Dendritic cell treated with granulocyte-macrophage colony-stimulating factor and Interleukin-4, amounts not matched to agents 40 ng/mL and 50 ng/mL, for 4 days (primary cell): Measurements from ENCODE around the gene TCEA2.
A peak's percentile ranks its signal among the peaks of the same experiment; 100 is the strongest.

ENCODE experiments used
- H3K27ac Mint-ChIP-seq: one replicate; pipeline ENCODE4 v1.8.0; 2022; ENCODE audit warnings: mild to moderate bottlenecking, mixed read lengths
- H3K27me3 Mint-ChIP-seq: one replicate; pipeline ENCODE4 v1.8.0; 2022; ENCODE audit warnings: mild to moderate bottlenecking, mixed read lengths
- H3K36me3 Mint-ChIP-seq: one replicate; pipeline ENCODE4 v1.8.0; 2022; ENCODE audit warnings: low read depth, mixed read lengths
- H3K4me1 Mint-ChIP-seq: one replicate; pipeline ENCODE4 v1.8.0; 2022; ENCODE audit warnings: low read depth, mixed read lengths
- H3K4me3 Mint-ChIP-seq: one replicate; pipeline ENCODE4 v1.8.0; 2022; ENCODE audit warnings: mild to moderate bottlenecking, moderate library complexity, mixed read lengths
- H3K9me3 Mint-ChIP-seq: one replicate; pipeline ENCODE4 v1.8.0; 2022; ENCODE audit warnings: mixed read lengths
- intact Hi-C: fragments of 100-400 bp; cut with micrococcal nuclease; formaldehyde crosslinking; loops from one replicate; pipeline ENCODE4 v1.15.0; 2022

Gene TCEA2

DNA sequence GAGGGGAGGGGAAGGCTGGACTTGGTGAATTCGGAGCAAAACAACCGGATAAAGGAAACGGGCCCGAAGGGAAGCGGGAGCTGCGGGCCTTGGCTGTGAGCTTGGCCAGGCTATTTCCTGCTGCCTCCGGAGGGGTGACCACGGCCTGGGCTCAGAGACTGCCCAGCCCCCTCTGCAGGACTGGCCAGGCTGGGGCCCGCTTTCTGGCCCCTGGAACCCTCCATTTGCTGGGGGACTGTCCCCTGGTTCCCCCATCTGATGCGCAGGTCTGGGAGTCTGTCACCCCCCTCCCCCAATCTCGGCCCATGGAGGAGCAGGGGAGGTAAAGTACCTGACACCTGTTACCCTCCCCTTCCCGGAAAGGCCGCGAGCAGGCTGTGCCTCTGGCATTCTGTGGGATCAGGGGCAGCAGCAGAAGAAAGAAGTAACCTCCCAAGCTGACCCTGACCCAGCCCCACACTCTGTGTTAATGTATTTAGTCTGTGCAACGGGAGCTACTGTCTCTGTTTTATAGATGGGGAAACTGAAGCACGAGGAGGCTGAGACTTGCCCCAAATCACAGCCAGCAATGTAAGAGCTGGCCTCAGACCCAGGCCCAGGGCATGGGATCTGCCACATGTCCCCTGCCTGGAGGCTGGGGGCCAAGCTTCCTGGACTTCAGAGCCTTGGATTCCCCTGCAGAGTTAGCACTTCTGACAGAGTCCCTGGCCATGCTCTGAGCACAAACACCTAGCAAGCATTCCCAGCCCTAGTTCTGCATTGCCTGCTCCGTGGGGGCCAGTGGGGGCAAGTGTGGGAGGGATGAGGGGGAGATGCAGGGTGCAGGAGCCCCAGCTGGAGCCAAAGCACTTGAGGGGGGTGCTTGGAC, 23.5 kb upstream of the TCEA2 start:
- Mint-ChIP-seq H3K4me1 (peaks cover 20% of the 10 kb centered on the region), H3K36me3 (peaks cover 9% of the 10 kb centered on the region), H3K27ac (no peak overlapping the region), H3K9me3 (no peaks in the 10 kb centered on the region), H3K27me3 (peaks cover 74% of the 10 kb centered on the region), H3K4me3 (peak overlapping the region; percentile 78)
- intact Hi-C loops: loop anchor here (1.0 kb wide), 1 partner anchor 81 kb away; no protein-coding TSS in a partner anchor

DNA sequence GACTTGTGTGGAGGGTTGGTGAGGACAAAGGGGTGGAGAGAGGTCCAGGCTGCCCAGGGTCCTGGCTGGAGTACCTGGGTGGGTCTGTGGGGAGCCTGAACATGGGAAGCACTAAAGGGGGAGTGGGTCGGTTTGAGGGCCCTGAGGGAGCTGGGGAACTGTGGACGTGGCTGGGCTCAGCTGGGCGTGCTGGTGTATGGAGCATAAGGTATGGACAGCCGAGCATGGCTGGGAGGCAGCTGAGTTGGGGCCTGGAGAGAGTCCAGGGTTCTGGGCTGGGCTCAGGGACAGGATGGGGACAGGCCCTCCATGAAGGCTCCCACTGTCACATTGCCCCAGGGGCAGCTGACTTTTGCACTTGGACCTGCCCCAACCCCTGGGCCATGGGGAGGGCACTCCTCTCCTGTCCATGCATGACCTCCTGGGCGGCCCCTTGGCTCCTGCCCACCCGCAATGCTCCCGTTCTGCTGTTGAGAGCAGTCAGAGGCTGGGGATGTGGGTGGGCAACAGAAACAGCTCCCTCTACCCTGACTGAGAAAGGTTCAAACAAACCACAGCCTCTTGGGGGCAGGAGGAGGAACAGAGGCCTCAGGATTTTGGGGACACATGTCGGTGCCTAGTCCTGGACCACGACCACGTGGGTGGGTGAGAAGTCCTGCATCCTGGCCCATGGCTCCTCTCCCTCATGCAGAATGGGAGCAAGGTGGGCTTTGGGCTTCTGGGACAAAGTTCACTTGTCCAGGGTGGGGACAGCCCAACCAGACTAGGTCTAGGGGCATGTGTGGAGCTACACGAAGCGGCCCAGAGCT, 22.6 kb upstream of the TCEA2 start:
- H3K36me3 Mint-ChIP-seq: no peaks in the 10 kb centered on the region
- H3K27ac Mint-ChIP-seq: no peak overlapping the region
- peaks cover 29% of the 10 kb centered on the region for H3K4me1 Mint-ChIP-seq
- H3K27me3 Mint-ChIP-seq: peaks cover 83% of the 10 kb centered on the region
- intact Hi-C loops: no loop called here
- H3K9me3 Mint-ChIP-seq: no peaks in the 10 kb centered on the region
- H3K4me3 Mint-ChIP-seq: no peak overlapping the region

DNA sequence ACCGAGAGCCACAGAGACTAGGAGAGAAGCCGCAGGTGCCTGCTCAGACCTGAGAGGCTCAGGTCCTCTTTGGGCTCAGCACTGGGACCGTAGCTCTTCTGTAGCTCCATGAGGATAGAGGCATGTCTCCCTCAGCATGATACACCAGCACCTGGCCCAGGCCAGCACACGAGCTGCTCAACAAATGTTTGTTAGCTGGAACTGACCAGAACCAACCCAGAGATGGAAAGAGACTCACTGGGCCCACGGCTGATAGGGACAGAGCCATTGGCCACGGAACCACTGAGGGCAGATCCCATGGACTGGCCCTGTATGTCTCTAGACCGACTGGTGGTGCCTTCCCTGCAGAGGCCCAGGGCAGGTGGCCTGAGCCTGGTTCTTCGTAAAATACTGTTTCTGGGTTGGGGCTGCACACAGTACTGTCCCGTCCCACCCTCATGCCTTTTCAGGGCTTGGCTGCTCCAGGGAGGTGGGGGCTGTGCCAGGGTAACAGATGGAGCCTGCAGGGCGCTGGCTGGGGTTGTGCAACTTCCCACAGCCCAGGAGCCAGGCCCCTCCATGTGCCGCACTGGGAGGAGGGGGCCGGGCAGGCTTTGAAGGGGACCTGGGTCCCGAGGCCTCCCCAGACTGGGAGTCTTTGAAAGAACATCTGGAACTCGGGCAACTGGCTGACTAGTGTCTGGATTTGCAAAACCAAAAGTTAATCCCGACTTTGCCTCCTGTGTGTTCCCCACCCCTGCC, 21.8 kb upstream of the TCEA2 start:
- no peak overlapping the region for H3K27ac Mint-ChIP-seq
- peaks cover 86% of the 10 kb centered on the region for H3K27me3 Mint-ChIP-seq
- peaks cover 29% of the 10 kb centered on the region for H3K4me1 Mint-ChIP-seq
- H3K36me3 Mint-ChIP-seq: no peaks in the 10 kb centered on the region
- no peaks in the 10 kb centered on the region for H3K9me3 Mint-ChIP-seq
- intact Hi-C loops: no loop called here
- H3K4me3 Mint-ChIP-seq: peak overlapping the region; percentile 23

DNA sequence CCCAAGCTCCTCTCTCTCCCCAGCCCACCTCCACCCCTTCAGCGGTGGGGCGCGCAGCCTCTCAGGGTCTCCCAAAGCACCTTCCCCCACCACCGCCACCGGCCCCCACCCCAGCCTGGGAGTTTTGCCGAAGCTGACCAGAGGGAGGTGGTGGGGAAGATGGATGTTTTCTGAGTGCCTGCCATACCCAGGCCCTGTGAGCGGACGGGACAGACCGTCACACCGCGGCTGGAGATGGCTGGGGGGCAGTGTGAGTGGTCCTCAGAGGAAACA, 21.3 kb upstream of the TCEA2 start:
- H3K27ac Mint-ChIP-seq: no peak overlapping the region
- intact Hi-C loops: no loop called here
- peaks cover 86% of the 10 kb centered on the region for H3K27me3 Mint-ChIP-seq
- peaks cover 29% of the 10 kb centered on the region for H3K4me1 Mint-ChIP-seq
- H3K9me3 Mint-ChIP-seq: no peaks in the 10 kb centered on the region
- H3K36me3 Mint-ChIP-seq: no peaks in the 10 kb centered on the region
- H3K4me3 Mint-ChIP-seq: peak overlapping the region; percentile 23

DNA sequence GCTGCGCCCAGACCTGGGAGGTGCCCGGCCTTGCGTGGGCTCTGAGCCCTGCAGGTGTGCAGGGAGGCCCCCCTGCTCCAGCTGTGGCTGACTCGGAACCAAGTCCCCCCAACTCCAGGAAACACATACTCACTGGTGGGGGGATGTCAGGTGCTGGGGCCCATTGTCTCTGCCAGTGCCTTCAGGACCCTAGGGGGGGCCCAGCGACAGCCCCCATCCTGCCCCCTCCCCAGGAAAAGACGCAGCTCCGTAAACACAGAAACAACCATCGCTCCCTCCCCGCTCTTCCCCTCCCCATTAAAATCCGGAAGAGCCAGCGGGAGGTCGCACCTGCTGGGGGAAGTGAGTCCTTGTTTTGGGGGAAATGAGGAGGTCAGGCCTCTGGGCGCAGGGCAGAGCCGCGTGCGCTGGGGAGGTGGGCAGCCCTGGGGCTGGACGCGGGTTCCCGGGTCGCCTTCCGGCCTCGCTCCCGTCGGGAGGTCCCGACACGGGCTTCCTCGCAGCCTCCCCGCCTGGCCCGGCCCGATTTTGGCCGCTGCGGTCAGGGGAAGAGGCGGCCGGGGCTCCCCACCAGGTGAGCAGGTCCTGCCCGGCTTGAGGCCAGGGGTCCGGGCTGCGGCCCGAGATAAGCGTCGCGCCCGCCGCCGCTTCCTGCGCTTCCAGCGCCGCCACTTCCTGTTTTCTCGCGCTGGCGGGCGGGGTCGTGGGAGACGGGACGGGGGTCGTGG, 20.8 kb upstream of the TCEA2 start:
- H3K27me3 Mint-ChIP-seq: peaks cover 86% of the 10 kb centered on the region
- peak overlapping the region; percentile 69 for H3K4me3 Mint-ChIP-seq
- H3K36me3 Mint-ChIP-seq: no peaks in the 10 kb centered on the region
- peaks cover 29% of the 10 kb centered on the region for H3K4me1 Mint-ChIP-seq
- intact Hi-C loops: no loop called here
- no peak overlapping the region for H3K27ac Mint-ChIP-seq
- no peaks in the 10 kb centered on the region for H3K9me3 Mint-ChIP-seq

DNA sequence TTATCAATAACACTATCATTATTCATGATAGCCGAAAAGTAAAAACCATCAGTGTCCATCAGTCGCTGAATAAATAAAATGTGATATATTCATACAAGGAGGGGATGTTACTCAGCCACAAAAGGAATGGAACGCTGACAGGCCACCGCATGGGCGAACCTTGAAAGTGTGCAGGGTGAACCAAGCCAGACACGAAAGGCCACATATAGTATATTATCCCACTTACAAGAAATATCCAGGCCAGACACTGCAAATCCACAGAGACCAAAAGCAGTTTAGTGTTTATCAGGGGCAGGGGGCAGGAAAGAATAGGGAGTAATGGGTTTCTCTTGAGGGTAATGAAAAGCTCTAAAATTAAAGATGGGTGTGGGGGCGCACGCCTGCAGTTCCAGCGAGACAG, 19.2 kb upstream of the TCEA2 start:
- no peak overlapping the region for H3K4me3 Mint-ChIP-seq
- H3K27me3 Mint-ChIP-seq: peaks cover 80% of the 10 kb centered on the region
- H3K9me3 Mint-ChIP-seq: no peaks in the 10 kb centered on the region

DNA sequence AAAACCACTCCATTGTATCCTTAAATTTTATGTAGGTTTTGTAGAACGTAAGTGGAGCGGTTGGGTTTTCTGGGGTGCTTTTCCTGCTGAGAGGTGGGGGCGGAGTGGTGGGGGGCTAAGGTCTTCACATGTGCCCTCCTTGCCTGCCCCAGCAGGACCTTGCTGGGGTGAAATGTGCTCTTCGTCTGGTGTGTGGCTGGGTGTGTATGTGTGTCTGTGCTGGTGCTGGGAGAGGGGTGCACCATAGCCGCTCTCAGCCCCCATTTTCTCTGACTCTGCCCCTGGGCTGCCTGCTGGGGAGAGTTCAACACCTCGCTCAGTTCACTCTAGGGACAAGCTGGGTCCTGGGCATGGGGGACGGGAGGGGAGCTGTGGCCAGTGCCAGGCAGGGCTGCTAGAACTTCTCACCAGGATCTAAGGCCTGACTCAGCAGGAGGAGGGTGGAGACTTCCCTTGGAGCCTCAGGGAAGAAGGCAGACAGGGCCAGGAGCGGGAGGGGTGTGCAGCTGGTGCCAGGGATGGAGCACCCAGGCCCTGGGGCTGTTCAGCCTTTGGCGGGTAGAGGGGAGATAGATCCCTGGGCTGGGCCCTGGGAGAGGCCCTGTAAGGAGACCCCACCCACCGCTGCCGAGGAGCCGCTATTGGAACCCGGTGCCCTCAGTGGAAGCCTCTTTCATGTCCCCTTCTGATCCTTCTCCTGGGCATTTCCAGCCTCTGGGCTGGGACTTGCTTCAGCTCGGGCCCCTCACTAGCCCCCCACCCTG, 18.3 kb upstream of the TCEA2 start:
- H3K4me1 Mint-ChIP-seq: peaks cover 20% of the 10 kb centered on the region
- peaks cover 74% of the 10 kb centered on the region for H3K27me3 Mint-ChIP-seq
- H3K4me3 Mint-ChIP-seq: no peak overlapping the region
- H3K9me3 Mint-ChIP-seq: no peaks in the 10 kb centered on the region
- H3K27ac Mint-ChIP-seq: no peak overlapping the region
- intact Hi-C loops: no loop called here
- no peaks in the 10 kb centered on the region for H3K36me3 Mint-ChIP-seq

More for the DNA sequence above, 19.2 kb upstream of the TCEA2 start:
- Mint-ChIP-seq H3K4me1 (peaks cover 27% of the 10 kb centered on the region), H3K27ac (no peak overlapping the region), H3K36me3 (no peaks in the 10 kb centered on the region)
- intact Hi-C loops: no loop called here

DNA sequence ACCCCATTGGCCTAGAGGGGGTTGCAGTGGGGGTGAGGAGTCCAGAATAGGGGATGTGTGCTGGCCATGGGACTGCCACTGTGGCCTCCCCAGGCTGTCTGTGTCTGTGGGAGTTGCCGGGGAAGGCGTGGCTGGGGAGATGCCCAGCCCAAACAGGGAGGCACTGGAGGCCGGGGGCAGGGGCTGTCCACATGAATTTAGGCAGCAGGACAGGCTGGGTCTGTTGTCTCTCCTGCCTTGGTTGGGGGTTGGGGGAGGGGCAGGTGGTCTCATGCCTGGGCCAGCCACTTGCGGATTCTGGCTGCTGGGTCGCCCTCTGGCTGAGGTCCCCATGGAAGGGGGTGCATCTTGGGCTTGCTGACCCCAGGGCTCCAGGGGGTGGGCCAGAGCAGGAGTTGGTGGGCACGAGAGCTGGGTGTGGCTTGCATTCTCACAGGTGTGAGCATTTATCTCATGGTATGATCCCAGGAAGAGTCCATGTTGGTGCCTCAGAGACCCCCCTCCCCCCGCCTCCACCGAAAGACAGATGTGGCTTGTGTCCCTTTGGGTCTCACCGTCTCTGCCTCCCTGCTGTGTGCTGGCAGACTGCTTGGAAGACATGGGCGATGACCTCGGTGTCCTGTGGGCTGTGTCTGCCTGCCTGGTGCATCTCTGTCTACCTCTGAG, 17.5 kb upstream of the TCEA2 start:
- no peaks in the 10 kb centered on the region for H3K9me3 Mint-ChIP-seq
- intact Hi-C loops: no loop called here
- no peak overlapping the region for H3K27ac Mint-ChIP-seq
- peaks cover 74% of the 10 kb centered on the region for H3K27me3 Mint-ChIP-seq
- peaks cover 19% of the 10 kb centered on the region for H3K4me1 Mint-ChIP-seq
- H3K36me3 Mint-ChIP-seq: no peaks in the 10 kb centered on the region
- H3K4me3 Mint-ChIP-seq: no peak overlapping the region

DNA sequence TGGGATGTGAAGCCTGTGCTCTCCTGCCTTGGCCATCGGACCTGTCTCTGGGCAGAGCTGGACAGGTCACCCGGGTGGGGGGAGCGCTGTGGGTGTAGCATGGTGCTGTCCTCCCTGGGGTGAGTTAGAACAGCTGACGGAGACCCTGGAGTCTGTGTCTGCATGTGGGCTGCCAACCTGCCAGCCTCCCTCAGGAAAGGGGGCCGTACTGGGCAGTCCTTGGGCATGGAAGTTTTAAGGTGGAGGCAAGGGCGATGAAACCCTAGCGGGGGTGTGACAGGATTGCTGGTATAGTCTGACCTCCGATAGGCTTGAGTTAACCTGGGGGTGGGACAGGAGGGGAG, 16.0 kb upstream of the TCEA2 start:
- Mint-ChIP-seq H3K27ac (no peak overlapping the region), H3K36me3 (no peaks in the 10 kb centered on the region), H3K4me1 (peaks cover 23% of the 10 kb centered on the region), H3K4me3 (no peak overlapping the region), H3K9me3 (no peaks in the 10 kb centered on the region), H3K27me3 (peaks cover 74% of the 10 kb centered on the region)
- intact Hi-C loops: no loop called here

DNA sequence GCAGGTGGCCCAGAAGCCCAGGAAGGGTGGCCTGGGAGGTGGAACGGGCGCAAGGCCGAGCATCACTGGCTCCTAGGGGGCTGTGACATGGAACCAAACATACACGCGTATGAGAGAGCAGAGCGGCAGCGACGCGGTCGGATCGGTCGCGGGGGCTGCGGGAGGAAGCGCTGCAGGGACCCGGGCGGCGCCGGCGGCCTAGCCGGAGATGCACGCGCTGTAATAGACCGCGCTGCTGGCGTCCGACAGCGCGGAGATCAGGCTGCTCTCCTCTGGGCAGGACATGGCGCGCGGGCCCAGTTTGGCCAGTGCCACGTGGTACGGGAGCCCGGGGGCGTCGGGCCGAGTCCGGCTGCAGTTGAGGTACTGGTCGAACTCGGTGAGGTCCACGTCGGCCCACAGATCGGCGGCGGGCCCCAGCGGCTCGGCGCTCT, 15.0 kb upstream of the TCEA2 start:
- Mint-ChIP-seq H3K9me3 (no peaks in the 10 kb centered on the region), H3K36me3 (no peaks in the 10 kb centered on the region), H3K4me1 (peaks cover 20% of the 10 kb centered on the region), H3K4me3 (no peak overlapping the region), H3K27me3 (peaks cover 79% of the 10 kb centered on the region), H3K27ac (no peak overlapping the region)
- intact Hi-C loops: no loop called here

DNA sequence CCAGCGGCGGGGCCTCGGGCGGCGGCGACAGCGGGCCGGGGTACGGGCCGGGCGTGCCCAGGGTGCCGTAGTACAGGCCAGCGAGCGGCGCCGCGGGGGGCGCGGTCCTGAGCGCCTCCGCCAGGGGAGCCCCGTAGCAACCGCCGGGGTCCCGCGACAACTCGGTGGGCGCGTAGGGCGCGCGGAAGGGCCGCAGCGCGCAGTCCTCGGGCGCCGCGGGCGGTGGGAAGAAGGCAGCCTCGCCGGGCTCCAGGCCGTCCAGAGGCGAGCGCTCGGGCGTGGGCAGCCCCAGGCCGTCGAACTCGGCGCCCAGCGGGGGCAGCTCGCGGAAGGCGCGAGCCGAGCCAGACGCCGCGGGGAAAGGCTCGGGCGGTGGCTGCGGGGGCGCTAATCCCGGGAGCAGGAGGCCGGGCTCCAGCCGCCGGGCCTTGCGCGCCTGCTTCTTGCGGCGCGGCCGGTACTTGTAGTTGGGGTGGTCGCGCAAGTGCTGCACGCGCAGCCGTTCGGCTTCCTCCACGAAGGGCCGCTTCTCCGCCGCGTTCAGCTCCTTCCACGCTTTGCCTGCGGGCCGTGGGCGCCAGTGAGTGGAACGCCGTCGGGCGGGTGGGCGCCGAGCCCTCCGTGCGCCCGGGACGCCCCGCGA, 14.5 kb upstream of the TCEA2 start:
- Mint-ChIP-seq H3K36me3 (no peaks in the 10 kb centered on the region), H3K9me3 (no peaks in the 10 kb centered on the region), H3K27ac (no peak overlapping the region), H3K4me3 (no peak overlapping the region), H3K4me1 (peaks cover 21% of the 10 kb centered on the region), H3K27me3 (peaks cover 83% of the 10 kb centered on the region)
- intact Hi-C loops: no loop called here

DNA sequence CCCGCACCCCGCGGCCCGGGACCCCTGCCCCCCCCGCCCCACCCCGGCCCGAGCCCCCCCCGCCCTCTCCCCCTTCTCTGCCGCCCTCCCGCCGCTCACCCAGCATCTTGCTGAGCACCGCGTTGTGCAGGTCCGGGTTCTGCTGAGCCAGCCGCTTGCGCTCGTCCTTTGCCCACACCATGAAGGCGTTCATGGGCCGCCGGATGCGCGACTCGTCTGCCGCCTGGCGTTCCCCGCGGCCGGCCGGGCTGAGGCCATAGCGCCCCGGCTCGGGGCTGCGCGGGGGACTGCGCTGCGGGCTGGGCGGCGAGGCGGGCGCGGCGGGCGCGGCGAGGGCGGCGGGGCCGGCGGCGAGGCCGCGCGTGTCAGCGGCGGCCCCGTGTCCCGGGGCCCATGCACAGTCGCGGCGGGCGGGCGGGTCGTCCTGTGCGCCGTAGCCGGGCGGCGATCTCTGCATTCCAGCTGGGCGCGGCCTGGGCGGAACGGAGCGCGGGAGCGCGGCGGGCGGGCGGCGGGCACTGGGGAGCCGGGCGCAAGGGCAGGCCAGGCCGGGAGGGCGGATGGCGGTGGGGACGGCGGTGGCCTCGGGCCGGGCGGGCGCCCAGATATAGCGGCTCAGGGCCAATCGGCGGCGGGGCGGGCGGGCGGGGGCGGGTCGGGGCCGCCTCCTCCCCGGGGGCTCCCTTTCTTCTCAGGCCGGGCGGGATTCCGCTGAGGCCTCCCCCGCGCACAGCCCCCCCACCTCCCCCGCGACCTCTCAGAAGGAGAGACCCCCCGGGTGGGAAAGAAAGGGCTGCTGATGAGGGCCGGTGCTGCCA, 13.7 kb upstream of the TCEA2 start, which contains the start of gene SOX18:
SOX18 (minus strand) TSS at position 580 of the 818 bp plus-strand sequence; CDS start at position 457, 123 bp downstream.
- Mint-ChIP-seq H3K36me3 (no peaks in the 10 kb centered on the region), H3K4me1 (peaks cover 27% of the 10 kb centered on the region), H3K27me3 (peaks cover 87% of the 10 kb centered on the region), H3K9me3 (no peaks in the 10 kb centered on the region), H3K4me3 (peak within 1 kb of the TSS; percentile 39), H3K27ac (no peak within 1 kb of the TSS)
- intact Hi-C loops: no loop called here
